NCI-H128 (cell line): ENCODE results near the gene PCAT6.
"Not testable (repeated sequence)": the region's sequence is repeated elsewhere in the genome, so short reads cannot be mapped to it uniquely, and the experiment has no call there.

ENCODE experiments used
- DNase-seq: peaks from one replicate; lab custom pipeline; 2025; ENCODE audit not compliant: unreplicated experiment; lab: John Stamatoyannopoulos, UW

The PCAT6 gene

DNA sequence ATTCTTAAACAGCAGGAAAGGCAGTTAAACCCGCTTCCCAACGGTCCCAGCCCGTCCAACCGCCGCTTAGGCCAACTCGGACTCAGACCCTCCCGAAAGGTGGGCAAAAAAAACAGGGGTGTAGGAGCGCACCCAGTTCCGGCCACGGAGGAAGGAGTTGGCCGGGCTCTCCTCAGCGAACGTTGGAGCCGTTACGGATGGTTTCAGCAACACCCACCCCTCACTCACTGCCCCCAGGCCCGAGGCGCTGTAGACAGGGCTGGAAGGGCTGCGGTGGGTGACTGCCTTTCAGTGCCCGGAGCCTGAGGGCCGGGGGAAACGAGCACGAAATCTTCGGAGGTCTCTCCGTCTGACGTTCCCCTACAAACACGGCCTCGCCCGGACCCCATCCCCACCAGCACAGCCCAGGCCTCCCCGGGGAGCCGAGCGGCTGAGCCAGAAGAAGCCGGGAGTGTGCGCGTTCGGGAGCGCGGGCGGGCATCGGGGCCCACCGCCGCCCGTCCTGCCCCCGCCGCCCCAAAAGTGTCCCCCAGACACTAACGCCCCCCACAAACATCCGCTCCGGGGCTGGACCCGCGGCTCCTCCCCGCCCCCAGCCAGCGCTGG is 3.8 kb upstream of the PCAT6 start:
- DNase-seq = no peak

DNA sequence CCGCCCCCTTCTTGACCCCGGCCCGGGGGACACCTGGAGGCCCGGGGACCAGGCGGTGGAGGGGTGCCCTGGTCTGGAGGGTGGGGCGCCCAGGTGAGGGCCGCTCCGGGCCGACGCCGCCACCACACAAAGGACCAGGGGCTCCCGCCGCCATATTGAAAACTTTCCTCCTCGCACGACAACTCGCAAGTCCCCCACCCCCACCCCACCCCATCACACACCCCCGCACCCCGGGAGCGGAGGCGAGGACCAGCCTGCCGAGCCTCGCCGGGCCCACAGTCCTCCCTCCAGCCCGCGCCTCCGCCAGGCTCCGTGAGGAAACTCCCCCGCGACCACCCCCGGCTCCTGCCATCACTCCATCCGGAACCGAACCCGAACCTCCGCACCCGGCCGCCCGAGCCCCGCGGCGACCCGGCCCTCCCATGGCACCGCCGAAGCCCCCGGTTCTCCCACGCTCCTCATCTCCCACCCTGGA is 3.3 kb upstream of the PCAT6 start:
- peak; percentile 33 for DNase-seq

DNA sequence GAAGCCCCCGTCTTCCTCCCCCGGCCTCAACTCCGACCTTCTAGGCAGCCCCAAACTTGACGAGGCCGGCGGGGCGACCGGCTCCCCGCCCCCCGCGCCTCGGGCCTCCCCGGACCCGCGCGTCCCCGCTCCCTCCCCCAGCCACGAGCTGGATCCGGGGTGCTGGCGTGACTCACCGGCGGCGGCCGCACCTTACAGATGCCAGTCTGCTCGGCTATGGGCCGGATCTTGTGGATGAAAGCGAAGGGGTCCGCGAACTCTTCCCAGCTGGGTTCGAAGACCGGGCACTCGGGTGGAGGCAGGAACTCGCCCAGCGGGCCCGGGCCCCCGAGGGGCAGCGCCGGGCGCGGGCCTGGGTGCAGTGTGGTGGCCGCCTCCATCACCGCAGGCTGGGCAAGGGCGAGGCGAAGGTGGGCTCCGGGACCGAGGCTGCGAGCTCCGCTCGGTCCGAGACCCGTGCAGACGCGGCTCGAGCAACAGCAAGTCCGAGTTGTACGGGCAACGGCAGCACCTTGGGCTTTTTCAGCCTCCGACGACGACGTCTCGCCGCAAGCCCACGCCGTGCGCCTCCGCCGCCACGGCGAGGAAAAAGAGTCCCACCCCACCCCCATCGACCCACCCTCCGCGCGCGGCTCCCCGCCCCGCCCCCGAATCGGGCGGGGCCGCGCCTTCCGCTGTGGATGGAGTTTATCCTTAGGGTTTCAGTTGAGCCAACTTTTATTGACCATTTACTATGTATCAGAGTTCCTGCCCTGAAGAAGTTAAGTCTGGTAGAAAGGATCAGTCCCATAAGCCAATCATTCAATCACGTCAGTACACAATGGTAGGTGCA is 2.6 kb upstream of the PCAT6 start, which contains the start of gene KDM5B:
KDM5B (minus strand) TSS at position 496 of the 832 bp plus-strand sequence; CDS start at position 380, 116 bp downstream.
- DNase-seq = peak; percentile 61

DNA sequence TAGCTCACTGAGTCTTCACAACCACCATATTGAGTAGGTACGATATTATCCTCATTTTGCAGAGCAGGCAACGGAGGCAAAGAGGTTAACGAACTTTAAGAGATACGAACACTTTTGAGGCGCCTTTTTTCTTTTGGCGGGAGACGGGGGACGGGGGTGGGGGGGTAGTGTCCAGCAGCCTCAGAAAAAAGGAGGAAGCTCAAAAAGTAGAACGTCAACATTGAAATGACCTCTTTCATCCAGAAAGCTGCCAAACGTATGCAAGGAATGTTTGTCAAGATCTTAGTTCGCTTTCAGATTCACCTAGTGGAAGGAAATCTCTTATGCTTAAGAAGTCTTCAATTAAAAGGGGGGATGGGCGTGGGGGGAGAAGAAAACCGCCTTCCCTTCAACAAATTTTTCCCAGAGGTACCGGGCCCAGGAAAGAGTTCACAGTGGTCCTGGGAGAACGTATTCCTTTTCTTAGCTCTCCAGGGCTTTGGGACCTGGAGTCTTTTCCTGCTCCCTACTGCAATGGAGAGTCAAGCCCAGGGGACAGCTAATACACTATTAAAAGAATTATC is 1.1 kb upstream of the PCAT6 start:
- no peak for DNase-seq

DNA sequence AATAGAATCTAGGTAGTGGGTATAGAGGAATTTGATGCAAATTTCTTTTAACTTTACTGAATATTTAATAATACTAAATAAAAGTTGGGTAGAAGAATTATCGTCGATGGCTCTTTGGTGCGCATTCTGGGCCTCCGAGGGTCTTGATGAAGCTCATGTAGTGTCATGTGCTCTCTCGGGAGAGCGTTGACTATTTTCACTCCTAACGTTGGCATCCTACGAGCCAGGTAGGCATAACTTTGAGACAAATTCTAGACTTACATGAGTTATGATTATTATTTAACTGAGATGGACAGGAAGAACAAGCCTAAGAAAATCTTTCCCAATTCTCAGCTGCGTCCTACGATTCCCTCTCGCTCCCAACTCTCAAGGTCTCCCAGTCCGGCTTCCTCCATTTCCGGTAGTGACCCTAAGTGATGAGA is 550 bp upstream of the PCAT6 start:
- no peak for DNase-seq

DNA sequence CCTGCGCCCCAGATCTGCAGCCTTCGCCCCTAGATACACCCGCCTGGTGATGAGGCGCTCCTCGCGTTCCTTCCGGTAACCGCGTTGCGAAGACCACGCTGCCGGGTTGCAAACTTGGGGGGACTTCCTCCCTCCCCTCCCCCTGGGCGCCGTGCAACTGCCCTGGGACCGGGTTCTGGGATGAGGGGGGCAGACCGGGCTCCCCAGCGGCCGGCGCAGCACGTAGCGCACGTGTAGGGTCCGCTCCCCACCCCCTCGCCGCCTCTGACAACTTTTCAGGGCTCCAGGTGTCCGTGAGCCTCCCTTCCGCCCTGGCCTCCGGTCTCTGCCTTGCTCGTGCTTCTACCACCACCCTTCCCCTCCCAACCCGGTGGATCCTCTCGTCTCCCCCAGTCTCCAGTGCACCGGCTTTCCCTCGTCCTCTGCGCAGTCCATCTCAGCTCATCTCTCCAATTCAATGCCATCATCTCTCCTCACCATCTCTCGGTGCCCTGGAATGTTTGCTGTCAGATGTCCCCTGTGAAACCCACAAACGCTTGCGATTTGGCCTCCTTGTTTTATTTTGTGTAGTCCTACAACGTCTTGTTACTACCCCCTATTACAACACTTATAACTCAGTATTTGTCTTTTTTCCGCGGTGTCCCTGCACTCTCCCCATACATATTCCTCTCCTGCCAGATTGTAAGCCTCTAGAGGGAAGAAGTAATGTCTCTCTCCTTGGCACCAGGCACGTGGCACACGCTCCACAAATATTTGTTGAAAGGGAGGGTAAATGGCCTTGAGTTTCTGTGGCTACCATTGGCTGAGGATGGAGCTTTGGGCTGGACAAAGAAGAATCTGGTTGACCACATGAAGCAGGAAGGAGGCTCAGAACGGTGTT is 782 bp downstream of the PCAT6 start:
- peak; percentile 27 for DNase-seq

DNA sequence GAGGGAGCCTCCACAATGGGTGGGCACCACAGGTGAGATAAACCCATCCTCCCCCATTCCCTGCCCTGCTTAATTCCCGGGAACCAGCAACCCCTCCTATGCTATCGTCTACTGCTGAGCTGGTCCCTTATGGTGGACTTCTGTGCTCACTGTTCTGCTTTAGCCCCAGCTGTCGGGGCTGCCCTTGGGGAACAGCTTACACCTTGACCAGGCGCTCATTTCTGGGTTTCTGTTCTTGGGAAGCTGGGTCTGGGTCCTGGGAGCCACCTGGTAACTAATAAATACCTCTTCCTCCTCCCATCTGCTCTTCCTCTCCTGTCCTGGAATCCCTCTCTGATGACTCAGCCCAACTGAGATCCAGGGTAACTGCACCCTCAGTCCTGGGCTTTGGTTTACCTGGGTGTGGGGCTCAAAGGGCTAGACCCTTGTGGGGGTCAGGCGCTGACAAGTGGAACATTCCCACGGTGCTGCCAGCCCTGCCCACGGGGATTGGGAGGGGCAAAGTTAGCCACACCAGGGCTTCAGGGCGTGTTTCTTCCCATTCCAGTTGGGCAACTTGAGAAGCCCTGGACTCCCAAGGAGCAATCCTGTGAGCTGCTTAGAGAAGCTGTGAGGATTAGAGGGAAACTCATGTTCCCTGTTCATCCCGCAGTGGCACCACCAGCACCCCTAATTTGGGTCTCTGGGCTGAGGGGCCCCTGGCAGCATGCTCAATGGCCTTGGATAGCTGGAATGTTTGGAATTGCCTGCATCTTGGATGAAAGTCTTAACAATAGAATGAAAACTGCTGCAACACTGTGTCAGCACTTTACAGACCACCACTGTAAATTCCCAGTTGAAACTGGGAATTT is 1.6 kb downstream of the PCAT6 start:
- no peak for DNase-seq

DNA sequence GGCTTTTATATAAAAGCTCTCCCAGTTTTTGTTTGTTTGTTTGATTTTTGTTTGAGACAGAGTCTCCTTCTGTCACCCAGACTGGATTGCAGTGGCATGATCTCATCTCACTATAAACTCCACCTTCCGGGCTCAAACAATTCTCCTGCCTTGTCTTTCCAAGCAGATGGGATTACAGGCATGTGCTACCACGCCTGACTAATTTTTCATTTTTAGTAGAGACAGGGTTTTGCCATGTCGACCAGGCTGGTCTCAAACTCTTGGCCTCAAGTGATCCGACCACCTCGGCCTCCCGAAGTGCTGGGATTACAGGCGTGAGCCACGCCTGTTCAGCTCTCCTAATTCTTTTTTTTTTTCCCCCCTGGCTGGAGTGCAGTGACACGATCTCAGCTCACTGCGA is 4.4 kb downstream of the PCAT6 start:
- DNase-seq = no peak

DNA sequence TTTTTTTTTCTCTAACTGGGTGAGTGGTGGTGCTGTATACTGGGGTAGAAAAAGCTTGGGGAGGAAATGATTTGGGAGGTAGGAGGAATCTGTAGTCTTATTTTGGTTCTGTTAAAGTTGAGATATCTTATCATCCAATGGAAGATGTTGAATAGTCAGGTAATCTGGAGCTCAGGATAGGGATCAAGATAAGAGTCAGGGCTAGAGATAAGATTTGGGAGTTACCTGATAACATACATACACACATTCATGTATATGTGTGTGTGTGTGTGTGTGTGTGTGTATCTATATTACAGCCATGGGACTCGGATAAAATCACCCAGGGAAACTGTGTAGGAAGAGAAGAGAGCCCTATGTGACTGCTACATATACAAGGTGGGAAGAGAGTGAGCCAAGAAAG is 8.1 kb downstream of the PCAT6 start:
- DNase-seq = no peak

DNA sequence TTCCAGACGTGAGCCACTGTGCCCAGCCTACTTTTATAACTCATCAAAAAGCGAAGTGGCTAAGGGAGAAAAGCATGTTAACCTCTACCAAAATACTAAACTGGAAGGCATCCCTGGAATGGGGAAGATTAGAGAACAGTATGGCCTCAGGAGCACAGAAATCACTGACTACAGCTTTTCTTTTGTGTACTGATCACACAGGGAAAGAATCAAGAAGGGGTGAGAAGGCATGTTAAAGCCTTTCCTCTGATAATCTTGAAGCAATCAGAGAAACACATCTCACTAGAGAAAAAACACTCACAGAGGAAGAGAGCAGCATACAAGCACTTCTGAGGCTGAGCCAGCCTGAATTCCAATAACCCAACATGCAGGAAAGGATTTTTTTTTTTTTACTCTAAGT is 10.7 kb downstream of the PCAT6 start:
- no peak for DNase-seq

DNA sequence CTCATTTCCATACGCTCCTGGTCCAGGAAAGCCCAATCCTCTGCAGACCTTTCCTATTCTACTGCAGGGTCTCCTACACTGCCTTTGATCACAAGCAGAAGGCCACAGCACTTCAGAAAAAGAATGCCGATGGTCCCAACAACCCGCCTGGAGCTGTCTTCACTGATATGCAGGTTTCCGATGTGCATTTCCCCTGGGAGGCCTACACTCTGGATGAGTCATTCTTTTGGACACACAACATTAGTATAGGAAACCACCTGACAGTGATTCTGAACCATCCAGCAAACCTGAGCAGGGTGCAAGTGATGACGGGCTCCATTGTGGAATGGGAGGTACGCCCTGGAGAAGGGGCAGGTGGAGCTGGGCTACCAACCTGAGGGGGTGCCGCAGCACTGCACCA is 15.0 kb downstream of the PCAT6 start:
- DNase-seq = no peak

DNA sequence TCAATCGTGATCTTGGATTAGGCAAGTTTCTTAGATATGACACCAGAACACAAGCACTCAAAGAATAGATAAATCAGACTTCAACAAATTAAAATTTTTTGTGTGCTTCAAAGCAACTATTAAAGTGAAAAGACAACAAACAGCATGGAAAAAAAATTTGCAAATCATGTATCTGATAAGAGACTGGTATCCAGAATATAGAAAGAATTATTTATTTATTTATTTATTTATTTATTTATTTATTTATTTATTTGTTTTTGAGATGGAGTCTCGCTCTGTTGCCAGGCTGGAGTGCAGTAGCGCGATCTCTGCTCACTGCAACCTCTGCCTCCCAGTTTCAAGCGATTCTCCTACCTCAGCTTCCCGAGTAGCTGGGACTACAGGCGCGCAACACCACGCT is 18.5 kb downstream of the PCAT6 start:
- DNase-seq = not testable (repeated sequence)

DNA sequence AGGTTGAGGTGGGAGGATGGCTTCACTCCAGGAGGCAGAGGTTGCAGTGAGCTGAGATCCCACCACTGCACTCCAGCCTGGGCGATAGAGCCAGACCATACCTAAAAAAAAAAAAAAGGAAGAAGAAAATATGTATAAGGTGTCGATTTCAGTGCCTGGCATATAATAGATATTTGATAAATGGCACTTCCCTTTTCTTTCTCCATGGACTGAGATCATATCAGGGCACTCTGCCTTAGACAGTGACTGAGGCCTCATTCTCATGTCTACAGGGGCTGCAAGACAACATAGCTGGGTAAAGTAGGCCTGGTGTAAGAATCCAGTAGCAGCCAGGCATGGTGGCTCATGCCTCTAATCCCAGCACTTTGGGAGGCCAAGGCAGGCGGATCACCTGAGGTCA is 21.2 kb downstream of the PCAT6 start:
- no peak for DNase-seq

DNA sequence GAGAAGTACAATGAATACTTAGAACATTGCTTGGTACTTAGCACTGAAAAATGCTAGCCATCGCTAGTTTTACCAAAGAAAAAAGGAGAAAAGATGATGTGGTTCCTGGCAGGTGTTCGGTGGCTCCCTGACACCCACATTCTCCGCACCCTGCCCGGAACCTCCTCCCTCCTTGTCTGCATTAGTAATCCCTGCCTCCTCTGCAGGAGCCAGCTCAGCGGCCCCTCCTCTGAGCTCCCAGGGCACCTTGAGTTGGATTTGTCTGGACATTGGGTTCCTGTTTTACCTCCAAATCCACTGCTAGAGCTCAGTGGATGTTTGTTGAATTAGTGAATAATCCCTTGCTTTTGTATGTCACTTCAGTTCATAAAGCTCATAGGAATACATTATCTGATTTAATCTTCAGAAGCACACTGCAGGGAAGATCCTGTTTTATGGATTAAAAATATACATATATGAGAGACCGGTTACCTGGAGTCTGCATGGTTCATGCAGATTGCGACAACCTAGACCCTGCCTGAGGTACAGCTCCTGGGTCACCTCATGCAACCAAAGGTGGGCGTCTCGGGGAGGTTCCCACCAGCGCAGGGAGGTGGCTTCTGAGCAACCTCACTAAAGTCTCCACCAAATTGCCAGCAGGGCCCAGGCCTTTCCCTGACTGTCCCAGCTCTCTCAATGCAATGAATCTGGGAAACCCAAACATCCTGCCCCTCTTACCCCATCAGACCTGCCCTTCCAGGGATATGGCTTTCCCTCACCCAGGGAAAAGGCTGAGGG is 24.2 kb downstream of the PCAT6 start:
- DNase-seq = no peak

DNA sequence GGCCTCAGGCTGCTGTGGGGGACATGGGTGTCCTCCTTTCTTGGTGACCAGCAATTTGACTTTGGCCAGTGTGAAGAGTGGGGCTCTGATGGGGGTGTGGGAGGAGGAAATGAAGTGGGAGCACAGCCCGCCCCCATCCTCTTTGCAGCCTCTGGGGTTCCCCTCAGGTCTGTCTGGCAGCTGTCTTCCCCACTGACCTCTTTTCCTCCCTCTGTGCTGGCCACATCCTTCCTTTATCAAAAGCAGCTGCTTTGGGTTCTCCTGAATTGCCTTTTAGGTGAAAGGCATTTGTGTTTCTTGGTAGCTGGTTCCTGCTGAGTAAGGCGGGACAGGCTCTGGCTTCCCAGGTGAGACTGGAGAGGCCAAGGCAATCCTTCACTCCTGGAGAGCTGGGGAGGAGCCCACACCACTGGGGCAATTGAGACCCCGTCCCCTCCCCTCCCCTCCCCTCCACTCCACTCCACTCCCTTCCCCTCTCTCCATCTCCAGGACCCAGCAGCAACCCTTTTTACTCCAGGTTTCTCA is 24.9 kb downstream of the PCAT6 start:
- DNase-seq = no peak

DNA sequence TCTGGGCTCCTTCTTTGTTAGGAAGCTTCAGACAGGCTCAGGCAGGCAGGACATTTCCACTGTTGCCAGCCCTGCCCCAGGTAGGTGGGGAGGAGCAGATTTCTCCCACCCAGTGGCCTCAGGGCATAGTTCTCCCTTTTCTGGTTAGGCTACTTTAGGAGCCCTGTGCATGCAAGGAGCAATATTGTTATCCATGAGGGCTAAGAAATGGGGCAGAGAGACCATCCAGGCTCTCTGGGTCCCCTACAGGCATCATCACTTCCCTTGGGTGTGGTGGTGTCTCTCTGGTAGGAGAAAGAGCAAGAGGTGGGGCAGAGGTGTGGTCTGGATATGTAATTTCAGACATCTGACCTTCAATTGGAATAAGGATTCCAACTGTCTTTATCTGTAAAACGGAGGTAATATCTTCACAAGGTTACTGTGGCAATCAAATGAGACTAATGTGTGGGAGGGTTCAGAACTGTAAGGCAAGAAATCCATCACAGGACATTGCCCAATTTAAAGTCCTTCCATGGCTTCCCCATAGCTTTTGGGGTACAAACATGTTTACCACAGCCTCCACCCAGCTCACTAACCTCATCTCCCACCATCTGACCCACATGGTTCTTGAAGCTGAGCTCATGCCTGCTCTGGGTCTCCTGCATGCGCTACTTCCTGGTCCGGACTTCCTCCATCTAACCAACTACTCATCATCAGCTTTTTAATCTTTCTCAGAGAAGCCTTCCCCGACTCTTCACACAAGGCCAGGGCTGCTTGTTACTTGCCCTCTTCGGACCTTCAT is 26.1 kb downstream of the PCAT6 start:
- no peak for DNase-seq

DNA sequence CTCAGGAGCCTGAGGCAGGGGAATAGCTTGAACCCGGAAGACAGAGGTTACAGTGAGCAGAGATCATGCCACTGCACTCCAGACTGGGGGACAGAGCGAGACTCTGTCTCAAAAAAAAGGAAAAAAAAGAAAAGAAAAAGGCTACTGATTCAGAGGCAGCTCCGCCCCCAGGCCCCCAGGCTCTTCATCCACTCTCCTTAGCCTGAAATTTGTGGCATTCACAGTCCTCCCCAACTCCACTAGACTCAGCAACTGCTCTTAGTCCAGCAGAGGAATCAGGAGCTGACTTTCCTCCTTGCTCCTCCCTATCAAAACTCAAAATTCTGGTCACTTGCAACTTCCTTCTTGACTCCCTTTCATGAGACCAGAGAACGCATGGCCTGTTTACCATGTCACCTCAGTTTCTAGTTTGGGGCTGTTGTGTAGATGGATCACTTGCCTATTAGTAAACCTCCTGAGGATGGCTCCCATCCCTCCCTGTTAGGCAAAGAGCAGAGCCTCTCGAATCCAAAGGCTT is 27.1 kb downstream of the PCAT6 start:
- DNase-seq = no peak

DNA sequence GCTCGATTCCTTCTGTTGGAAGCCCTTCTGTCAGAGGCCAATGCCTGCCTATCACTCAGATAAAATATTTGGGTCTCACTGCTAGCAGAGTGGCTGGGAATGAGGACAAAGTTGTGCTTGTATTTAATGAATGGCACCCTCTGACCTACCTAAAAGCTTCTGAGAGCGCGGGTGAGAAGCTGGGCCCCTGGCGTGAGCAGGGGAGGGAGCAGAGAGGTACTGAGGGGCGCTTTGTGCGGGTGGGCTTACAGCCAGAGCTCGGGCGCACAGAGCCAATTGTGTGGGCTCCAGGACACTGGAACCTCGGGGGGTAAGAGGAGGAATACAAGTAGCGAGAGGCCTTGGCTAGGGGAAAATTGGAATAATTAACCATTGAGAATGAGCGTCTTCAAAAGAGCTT is 32.3 kb downstream of the PCAT6 start:
- no peak for DNase-seq
